Kasumi-1 (cell line): ENCODE data around the gene SUGP2.

Experiments
- DNase-seq, 2 experiments: peaks; one replicate each; lab custom pipeline; 2025; lab: John Stamatoyannopoulos, UW

SUGP2 gene

DNA sequence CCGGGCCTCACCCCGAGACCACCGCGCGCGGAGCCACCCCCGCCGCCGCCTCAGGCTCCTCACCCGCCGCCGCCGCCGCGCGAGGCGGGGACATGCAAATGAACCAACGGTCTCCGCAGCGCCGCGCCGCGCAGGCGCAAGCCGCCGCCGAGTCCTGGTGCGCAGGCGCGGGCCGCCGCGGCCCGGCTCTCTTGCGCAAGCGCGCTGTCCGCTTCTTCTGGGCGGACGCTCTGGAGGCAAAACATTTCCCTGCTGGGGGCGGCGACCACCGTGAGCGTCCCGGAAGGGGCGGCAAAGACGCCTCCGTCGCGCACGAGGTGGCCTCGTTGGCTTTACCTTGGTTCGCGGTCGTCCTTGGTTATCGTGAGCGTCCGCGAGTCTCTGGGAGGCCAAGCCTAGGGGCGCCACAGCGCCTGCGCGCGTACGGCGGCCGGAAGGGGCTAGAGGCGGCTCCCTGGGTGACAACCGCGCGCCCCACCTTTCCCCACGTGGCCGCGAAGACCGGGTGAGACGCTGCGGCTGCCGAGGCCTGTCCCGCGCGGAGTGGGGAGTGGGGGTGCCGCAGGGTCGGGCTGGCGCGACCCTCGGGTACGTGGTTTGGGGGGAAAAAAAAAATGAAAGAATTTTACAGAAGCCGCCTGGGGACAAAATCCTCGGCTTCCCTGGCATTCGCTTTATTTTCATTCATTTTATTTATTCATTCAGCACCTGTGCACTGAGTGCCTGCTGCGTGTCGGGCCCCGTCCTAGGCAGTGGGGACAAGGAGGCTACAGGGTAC lies at the start of gene SUGP2, which contains the start of gene ARMC6:
TSS of gene SUGP2 (minus strand) at position 92 of the 778 bp plus-strand sequence. CDS start 2,446 bp downstream, outside the sequence.
TSS of gene ARMC6 (plus strand) at position 178 of the 778 bp plus-strand sequence. CDS start 607 bp downstream, outside the sequence.
- DNase-seq, result peak; percentile 72 to 91

DNA sequence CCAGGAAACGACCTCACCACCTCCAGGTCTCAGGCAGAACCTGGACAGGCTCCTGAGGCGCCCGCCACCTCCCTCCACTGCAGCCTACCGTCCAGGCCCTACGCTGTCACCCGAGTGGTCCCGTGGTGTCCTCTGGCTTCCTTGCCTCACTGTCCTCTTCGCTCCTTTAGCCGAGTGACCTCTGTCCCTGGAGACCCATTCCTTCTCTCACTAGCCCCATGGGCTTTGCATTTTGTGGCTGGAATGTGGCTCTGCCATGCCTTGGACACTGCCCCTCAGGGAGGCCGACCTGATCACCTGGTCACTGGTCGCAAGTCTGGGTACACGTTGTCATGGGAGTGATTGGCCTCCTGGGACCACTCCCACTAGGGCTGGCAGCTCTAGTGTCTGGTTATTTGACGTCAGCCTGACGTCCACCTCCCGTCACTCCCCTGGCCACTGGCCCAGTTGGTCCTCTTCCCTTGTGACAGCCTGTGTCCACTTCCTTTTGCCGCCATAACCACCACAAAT lies 48.4 kb upstream of the SUGP2 start:
- DNase-seq, result no peak

DNA sequence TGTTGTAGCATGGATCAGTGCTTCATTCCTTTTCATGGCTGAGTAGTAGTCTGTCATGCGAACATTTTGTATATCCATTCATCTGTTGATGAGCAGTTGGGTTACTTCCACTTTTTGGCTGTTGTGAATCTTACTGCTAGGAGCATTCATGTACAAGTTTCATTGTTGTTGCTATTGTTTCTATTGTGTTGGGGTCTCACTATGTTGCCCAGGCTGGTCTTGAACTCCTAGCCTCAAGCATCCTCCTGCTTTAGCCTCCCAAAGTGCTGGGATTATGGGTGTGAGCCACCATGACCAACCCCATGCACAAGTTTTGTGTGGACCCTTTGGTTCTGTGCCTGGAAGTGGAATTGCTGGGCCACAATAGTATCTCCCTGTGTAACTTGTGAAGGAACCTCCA lies 46.3 kb upstream of the SUGP2 start:
- DNase-seq, result no peak

DNA sequence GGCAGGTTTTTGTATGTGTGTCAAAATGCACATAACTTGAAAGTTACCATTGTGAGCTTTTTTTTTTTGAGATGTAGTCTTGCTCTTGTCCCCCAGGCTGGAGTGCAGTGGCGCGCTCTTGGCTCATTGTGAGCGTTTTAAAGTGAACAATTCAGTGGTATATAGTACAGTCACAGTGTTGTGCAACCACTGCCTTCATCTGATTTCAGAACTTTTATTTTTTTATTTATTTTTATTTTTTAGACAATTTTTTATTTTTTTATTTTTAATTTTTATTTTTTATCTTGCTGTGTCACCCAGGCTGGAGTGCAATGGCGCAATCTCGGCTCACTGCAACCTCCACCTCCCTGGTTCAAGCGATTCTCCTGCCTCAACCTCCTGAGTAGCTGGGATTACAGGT lies 45.5 kb upstream of the SUGP2 start:
- no peak for DNase-seq

DNA sequence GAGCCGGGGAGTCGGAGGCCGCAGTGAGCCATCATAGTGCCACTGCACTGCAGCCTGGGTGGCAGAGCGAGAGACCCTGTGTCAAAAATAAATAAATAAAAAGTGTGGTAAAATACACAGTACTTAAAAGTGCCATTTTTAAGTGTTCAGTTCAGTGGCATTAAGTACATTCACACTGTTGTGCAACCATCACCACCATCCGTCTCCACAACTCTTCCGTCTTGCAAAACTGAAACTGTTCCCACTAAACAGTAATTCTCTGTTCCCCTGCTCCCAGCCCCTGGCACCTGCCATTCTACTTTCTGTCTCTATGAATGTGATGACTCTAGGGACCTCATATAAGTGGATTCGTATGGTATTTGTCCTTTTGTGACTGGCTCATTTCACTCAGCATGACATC lies 43.8 kb upstream of the SUGP2 start:
- no peak for DNase-seq

DNA sequence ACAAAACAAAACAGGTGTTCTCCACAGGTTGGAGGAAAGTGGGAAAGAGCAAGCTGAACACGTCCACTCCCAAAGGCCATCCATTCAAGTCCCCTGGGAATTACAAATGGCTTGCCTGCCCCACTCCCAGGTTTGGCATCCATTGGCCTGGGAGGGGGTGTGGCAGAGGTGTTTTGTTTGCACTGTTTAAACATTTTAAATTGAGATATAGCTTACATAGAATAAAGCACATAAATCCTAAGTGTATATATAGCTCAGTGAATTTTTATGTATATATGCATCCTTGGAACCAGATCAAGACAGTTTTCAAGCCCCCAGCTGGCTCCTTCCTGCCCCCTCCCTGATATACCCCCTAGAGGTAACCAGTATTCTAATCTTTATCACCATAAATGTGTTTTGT lies 43.2 kb upstream of the SUGP2 start:
- DNase-seq, result no peak

DNA sequence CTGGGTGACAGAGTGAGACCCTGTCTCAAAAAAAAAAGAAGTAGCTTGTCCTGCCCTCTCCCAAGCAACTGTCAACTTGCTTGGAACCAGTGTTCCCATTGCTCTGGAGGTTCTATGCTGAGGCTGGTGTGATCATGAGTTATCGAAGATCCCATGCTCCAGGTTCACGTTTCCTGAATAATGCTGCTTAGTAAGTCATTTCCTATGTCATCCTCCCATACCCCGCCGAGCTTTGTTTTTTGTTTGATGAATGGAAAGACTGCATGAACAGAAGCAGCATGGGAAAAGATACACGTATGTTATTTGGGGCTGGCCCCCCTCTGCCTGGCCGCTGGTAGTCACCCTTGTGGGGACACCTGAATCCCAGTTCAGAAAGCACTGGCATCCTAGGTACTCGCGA lies 41.8 kb upstream of the SUGP2 start:
- no peak for DNase-seq

DNA sequence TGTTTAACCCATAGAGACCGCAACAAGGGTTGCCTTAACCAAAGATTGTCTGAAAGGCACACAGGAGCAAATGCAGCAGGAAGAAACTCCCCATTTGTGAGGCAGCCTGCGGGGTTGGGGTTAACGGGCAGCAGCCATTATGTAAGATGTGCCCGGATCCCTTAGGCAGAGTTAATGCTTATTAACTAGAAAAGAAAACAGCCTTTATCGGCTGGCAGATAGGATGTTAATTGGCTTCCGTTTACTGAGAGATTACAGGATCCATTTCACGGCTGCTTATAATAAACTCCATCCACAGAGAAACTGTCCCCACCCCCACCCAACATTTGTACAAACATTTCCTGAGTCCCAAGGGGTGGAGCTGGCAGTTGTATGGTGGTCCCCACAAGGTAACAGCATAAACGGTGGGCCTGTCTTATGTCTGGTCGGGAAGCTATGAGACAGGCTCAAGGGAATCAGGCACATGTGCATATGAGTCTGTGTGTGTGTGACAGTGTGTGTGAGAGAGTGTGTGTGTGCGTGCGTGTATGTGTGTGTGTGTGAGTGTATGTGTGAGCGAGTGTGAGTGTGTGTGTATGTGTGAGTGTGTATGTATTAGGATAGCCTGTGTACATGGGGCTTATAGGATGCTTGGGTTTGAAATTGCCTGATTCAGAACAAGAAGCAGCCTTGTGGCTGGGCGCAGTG lies 41.0 kb upstream of the SUGP2 start:
- no peak for DNase-seq

DNA sequence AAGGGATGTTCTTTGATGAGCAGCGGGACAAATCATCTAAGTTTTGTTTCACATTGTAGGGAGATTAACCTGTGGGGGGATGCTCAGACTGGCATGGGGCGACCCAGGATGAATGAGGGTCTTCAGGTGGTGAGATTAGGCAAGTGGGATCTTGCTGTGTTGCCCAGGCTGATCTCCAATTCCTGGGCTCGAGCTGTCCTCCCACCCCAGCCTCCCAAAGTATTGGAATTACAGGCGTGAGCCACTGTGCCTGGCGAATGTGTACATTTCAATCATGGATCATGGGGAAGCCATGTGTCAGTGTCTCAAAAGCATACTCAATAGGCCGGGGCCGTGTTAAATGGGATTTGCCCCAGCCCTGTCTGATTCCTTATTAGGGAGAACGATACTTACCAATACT lies 38.6 kb upstream of the SUGP2 start:
- DNase-seq, result no peak

DNA sequence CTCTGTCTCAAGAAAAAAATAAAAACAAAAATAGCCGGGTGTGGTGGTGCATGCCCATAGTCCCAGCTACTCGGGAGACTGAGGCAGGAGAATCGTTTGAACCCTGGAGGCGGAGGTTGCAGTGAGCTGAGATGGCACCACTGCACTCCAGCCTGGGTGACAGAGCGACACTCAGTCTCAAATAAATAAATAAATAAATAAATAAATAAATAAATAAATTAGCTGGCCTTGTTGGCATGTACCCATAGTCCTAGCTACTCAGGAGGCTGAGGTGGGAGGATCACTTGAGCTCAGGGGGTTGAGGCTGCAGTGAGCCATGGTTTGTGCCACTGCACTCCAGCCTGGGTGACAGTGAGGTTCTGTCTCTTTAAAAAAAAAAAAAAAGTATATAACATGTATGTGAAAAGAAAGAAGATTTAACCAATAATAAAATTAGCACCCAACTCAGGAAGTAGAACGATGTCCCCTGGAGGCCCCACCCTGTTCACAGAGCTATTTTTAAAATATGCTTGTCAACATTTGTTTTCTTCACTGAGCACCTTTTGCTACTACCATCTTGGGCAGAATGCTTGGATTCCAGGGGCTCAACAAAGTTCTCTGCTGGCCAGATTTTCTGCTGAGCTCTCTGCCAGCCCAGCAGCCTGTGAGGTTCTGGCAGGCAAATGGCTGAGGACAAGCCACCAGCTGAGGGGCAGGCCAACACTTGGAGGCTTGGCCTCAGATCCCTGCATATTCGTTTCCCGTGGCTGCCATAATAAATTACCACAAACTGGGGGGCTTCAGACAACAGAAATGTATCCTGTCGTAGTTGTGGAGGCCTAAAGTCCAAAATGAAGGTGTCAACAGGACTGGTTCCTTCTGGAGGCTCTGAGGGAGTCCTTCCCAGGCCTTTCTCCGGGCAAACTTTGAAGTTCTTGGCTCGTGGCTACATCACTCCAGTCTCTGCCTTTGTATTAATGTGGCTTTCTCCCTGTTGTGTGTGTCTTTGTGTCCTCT lies 35.6 kb upstream of the SUGP2 start:
- DNase-seq, result no peak

DNA sequence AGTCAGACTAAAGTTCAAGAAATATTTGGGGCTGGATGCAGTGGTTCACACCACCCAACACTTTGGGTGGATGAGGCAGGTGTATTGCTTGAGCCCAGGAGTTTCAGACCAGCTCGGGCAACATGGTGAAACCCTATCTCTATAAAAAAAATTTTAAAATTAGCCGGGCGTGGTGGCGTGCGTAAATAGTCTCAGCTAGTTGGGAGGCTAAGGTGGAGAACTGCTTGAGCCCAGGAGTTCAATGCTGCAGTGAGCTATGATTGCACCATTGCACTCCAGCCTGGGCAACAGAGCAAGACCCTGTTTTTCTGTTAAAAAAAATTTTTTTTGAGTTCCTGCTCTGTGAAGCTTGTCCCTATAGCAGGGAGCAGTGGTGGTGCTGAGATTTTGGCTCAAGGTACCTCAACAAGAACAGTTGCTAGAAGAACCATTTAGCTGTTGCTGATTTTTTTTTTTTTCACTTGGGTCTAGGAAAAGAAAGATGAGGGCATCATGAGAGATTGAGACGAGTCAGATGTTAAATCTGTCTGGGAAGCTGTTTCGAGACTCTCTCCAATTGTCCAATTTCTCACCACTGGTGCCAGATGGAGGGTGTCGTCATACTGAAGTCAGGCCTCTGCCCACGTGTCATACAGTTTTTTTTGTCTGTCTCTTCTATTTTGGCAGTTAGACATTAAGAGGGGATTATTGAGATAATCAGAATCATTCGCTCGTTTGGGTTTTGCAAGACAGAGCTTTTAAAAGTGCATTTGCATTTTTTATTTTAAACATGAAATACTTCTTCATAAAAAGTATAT lies 34.2 kb upstream of the SUGP2 start:
- DNase-seq, result no peak

DNA sequence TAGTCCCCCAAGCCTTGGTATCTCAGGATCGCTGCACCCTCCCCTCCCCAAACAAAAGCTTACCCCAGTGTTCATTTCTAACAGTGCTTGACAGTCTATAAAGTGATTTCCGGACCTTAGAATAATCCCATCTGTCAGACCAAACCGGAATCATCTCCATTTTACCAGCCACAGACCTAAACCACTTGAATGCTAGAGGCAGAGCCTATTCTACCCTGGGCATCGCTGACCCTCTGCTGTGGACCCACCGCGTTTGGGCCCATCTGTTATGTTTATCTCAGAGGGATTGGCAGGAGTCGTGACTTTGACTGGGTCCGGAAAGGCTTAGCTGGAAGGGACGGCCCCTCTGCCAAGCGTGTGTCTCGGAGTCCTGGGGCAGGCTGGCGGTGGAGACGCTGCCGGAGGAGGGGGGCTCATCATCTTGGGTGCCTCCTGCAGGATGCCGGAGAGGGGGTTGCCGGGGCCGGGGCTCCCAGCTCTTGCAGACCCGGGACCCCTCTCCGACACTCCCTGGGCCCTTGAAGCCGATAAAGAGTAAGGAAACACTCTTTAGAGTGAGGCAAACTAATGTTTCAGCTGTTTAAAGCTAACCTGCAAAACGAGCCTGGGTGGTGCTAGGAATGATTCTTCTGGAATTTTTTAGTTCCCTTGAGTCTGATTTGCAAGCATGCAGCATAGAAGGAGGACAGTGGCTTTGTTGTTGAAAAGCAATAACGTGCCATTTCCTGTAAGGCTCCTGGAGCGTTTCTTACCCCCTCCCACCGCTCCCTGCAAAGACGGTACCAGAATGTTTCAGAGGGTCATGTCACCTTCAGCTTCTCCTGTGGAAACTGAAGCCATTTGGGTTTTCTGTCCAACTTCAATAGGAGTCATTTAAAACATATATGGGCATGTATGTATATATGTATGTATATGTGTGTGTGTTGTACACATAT lies 31.8 kb upstream of the SUGP2 start:
- peak; percentile 20 to 49 for DNase-seq

DNA sequence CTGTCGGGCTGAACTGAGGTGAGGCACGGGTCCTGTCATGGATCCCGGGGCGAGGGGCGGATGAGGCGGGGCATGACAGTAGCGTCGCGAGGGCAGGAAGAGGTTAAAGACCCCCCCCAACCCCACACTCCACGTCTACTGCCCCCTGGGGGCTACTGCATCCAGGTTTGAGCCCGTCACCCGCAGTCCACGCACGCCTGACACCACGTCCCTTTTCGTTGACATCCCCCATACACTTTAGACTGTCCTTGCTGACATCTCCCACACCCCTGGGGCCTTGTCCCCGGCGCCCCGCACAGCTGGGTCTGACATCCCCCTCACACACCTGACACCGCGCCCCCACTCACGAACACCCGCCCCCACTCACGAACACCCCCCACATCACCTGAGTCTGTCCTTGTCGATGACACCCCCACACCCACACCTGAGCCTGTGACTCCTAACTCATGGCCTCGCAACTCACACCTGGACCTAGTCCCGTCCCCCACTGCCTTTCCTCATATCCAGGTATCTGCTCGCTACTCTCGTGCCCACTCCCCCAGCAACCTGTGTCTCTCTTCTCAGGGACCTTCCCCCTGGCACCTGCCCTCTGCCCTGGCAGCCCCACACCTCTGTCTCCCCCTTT lies 30.9 kb upstream of the SUGP2 start:
- peak; percentile 56 to 75 for DNase-seq

DNA sequence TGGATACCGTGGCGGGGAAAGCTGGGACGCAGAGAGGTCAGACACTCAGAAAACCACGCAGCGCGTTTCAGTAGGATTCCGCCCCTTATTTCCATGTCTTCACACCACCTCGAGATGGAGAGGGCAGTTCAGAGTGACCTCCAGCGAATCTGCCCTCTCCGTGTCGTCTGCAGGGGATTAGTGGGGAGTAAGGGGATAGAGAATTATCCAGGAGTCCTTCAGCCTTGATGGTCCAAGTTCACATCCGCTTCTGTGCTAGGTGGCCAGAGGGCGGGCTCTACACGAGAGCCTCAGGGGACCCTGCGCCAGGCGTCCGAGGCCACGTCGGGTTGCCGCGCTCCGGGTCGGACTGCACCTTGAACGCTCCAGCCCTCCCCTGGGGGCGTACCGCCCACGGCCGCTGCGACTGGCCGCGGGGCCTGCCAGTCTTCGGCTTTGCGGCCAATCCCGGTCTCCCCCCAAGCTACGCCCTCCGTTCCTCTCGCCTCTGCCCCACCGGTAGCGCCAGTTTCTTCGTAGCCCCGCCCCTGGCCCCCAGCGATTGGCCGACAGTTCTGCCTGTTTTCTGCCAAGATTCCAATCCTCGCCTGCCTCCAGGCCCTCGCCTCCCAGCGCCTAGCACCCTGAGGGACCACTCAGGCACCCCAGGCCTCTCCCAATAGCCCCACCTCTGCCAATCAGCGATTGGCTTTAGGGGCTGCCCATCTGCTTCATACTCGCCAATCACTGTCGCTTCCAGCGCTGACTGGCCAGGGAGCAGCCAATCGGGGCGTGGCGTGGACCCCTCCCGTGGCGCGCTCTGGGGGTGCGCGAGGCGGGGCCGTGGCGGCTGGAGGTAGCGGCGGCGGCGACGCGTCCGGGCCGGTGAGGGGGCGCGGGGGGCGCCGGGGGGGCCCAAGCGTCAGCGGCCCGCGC lies 30.1 kb upstream of the SUGP2 start, which contains the start of gene SLC25A42:
TSS of gene SLC25A42 (plus strand) at position 812 of the 915 bp plus-strand sequence. CDS start 32,131 bp downstream, outside the sequence.
- peak; percentile 99 for DNase-seq

DNA sequence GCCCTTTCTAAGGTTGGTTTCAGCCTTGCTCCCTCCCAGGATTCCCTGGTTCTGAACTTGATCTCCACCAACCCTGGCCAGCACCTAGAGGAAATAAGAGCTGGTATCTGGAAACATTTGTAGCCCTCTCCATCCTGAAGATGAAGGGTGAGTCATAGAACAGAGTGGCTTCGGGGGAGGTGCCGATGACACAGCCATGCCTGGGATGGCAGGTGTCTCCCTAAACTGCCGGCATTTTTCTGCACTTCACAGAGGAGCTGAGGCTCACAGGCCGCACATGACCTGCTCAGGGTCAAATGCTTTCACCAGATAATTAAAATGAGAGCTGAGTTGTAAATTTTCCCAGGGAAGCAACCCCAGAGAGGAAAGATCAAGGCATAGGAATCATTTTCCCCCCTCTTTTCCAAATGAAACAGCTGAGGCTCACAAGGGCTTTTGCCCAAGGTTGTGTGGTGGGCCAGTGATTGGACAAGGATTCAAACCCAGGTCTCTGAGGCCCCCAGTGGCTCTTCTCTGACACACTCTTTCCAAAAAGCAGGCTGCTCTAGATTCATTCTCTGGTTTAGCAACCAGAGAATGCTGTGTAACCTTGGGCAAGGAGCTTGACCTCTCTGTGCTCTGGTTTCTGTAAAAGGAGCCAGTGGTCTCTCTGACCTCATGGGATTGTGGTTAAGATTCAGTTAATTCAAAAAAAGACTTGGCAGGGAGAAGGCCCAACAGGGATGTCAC lies 29.3 kb upstream of the SUGP2 start:
- DNase-seq, result peak in 1 of 2 experiments; percentile 15

DNA sequence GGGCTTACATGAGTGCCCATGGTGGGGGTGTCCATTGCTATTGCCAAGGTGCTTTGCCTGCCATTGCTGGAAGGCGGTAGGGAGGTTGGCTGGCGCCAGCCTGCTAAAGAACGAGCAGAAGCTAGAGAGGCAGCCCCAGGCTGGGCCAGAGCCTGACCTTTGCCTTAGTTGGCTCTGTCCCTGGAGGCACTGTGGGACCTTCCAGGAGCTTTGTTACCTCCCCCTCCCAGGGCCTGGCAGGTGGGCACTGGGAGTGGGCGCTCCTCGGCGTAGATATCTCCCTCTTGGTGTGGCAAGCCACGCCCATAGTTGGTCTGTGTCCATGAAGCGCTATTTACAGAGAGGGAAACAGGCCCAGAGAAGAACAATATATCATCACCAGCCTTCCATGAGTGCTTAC lies 28.2 kb upstream of the SUGP2 start:
- no peak for DNase-seq

DNA sequence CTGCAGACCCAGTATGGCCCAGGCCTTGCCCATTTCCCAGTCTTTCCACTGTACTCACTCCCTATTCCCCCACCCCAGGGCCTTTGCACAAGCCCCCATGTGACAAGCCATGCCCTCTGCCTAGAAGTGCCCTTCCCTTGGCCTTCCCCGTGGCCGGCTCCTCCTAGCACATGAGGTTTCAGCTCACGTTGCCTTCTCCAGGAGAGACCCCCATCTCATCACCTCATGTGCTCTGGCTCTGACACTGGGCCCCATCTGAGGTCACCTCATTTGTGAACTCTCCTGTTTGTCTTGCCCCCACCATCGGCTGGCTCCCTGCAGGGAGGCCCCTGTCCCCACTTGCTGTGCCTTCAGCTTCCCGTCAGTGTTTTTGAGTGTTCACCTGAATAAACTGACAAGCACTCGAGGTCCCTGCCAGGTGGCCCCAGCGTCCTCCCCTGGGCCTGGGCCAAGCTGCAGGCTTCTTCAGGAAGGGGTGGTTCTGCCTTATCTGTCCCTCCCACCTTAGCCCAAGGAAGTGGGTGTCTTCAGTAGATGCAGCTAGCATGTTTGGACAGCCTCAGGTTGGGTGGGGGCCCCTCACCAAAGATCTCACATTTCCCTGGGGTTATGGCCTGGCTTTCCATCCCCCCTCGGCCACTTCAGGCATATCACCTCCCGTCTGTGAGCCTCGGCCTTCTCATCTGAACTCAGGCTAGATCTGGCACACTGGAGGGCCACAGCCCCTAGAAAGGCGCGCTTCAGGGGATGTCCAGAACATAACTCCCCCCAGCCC lies 26.7 kb upstream of the SUGP2 start:
- no peak for DNase-seq
